Measurements from ENCODE around the gene OSER1.
"Not testable (repeated sequence)": the region's sequence is repeated elsewhere in the genome, so short reads cannot be mapped to it uniquely, and the experiment has no call there.

Gene OSER1

GRCh38 chr20:44200983-44201382 is 9.6 kb downstream of the OSER1 start:
- no peak for DNase-seq (ENCODE audit: low read depth)

DNA sequence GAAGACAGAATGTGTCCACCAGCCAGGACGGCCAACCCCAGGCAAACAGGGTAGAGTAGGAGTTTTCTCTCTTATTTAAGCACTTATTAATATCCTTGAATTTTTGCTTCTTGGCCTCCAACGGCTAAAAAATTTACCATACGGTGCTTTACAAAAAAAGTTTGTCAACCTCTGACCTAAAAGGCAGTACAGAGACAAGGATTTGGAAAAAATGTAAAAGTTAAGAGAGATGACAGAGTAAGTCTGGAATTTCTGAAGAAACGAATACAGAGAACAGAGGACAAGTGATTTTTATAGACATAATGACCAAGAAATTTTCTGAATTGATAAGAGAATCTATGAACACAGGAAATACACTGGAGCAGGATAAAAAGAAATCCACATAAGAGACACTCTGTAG is 10.2 kb downstream of the OSER1 start:
- DNase-seq (ENCODE audit: low read depth), result no peak

- no peak for DNase-seq (ENCODE audit: low read depth)
These were observed 10.7 kb downstream of the OSER1 start for GRCh38 chr20:44199877-44200276.

DNA sequence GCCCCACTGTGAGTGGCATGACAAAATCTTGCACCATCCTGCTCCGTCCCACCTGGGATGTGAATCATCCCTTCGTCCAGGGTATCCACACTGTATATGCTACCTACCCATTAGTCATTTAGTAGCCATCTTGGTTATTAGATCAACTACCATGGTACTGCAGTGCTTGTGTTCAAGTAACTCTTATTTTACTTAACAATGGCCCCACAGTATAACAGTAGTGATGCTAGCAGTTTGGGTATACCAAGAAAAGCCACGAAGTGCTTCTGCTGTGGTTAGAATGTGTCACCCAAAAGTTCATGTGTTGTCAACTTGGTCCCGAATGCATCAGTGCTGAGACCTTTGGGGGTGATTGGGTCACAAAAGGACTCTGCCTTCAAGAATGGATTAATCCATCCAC is 11.7 kb downstream of the OSER1 start:
- DNase-seq (ENCODE audit: low read depth), result no peak

DNA sequence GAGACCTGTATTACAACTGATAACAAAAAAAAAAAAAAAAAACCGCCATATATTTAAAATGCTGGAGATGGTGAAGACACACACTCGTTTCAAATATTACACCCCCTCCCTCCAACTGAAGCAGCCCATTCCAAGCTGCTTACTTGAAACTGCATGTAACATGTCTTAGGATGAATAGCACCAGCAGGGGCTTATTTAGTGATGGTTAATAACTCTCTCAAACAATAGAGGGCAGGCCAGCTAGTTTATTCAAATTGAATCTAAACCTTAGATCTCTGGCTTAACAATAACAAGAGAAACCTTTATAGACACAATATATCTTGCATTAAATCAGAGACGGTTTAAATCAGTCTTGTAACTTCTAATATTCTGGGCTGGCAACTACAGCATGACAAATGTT is 14.3 kb downstream of the OSER1 start:
- no peak for DNase-seq (ENCODE audit: low read depth)

- no peak for DNase-seq (ENCODE audit: low read depth)
These were observed 15.0 kb downstream of the OSER1 start for GRCh38 chr20:44195605-44196004.

- no peak for DNase-seq (ENCODE audit: low read depth)
These were observed 16.8 kb downstream of the OSER1 start for GRCh38 chr20:44193801-44194200.

- DNase-seq (ENCODE audit: low read depth), result not testable (repeated sequence)
These were observed 18.9 kb downstream of the OSER1 start for GRCh38 chr20:44191640-44192039.

- DNase-seq (ENCODE audit: low read depth), result peak; percentile 30
These were observed 20.2 kb downstream of the OSER1 start for GRCh38 chr20:44190197-44190852.

GRCh38 chr20:44188752-44189151 is 21.8 kb downstream of the OSER1 start:
- DNase-seq (ENCODE audit: low read depth), result no peak

- DNase-seq (ENCODE audit: low read depth), result no peak
These were observed 22.5 kb downstream of the OSER1 start for GRCh38 chr20:44187772-44188709.

DNA sequence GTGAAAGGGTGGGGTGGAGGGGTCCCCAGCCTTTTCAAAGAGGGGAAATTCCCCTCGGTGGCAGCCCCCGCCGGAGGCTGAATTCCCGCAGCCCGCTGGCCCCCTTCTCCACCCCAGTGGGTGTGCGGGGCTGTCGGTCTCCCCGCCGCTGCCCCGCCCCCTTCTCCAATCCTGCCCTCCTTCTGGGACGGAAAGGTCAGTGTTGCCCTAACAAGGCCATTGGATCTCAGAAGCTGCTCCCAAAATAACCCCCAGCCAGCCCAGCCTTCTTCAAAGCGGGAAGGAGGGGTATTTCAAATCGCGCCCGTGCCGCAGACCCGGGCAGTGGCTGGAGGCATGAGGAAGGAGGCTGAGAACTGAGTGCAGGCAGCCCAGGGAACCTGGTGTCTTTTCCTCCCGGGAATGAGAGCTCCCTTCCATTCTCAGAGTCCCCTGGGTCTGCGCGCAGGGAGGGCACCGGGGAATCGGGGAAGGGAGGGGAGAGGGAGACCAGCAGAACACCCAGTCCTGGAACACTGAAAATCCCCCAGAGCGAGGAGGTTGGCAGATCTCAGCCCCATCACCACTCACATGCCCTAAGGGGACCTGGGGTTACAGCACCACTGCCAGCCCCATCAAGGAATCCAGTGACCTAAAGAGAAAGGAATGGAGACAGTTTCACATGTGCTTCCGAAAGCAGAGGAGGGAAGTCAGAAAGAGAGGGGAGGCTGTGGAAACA is 23.4 kb downstream of the OSER1 start, which contains the start of gene JPH2:
Gene JPH2, minus strand, starts transcription at position 135 of the 718 bp plus-strand sequence. CDS start 483 bp downstream, outside the sequence.
- no peak for DNase-seq (ENCODE audit: low read depth)

DNA sequence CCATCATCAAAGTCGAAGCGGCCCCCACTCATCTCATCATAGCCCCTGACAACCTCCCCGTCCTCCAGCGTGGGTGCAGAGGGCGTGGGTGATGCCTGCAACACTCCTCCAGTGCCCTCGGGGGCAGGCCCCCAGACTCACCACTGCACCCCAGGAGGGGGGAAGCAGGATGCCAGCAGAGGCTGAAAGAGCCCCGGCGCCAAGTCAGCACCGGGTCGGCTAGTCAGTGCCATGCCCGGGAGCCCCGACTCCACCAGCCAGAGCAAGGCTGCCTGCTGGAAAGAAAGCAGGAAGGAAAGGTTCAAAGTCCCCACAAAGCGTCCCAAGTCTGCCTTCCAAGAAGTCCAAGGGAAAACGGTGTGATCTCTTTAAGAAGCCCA is 23.9 kb downstream of the OSER1 start:
- DNase-seq (ENCODE audit: low read depth), result no peak

DNA sequence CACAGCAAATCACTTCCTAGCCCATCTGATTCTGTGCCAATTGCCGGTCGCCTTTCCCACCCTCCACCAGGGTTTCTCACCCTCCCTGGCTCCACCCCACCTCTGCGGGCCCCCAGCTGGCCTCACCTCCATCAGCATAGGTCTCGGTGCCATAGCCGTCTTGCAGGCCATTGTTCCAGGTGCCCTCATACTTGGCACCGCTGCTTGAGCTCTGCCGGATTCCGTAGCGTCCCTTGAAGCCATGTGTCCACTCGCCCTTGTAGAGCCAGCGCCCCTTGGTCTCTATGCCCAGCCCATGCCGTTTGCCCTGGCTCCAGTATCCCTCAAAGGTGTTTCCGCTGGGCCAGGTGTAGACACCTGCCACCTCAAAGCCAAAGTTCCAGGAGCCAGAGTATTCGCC is 24.4 kb downstream of the OSER1 start:
- DNase-seq (ENCODE audit: low read depth), result no peak

GRCh38 chr20:44185574-44185973 is 25.0 kb downstream of the OSER1 start:
- no peak for DNase-seq (ENCODE audit: low read depth)

GRCh38 chr20:44183282-44183681 is 27.3 kb downstream of the OSER1 start:
- no peak for DNase-seq (ENCODE audit: low read depth)

DNA sequence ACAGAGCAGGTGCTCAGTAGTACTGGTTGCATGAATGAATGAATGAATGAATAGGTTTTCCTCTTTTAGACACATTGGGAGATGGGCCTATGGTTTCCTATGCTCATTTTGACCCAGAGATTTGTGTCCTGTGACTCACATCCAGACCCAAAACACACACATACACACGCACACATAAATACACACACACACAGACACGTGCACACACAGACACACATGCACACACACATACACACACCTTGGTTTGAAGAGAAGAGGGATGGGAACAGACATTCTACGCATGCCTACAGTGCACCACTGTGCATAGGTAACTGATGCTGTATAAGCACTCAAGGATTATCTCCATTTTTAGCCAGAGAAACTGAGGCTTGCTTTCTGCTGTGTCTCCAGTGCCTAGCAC is 27.7 kb downstream of the OSER1 start:
- DNase-seq (ENCODE audit: low read depth), result no peak

- no peak for DNase-seq (ENCODE audit: low read depth)
These were observed 28.3 kb downstream of the OSER1 start for GRCh38 chr20:44182135-44182765.

DNA sequence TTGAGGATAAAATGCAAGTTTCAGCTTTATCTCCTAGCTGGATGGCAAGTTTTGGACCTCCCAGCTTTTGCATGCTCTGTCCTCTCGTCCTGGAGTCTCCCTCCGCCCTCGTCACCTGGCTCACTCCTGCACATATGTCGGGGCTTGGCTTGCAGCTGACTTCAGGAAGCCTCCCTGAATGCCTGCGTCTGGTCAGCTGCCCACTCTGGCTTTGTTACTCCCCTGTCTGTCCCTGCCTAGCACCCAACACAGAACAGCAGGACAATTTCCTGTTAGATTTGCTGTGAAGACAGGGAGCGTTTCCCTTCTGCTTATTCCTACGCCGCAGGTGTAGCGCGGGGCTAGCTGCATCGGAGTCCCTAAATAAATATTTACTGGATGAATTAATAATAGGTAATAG is 29.0 kb downstream of the OSER1 start:
- no peak for DNase-seq (ENCODE audit: low read depth)

GRCh38 chr20:44180814-44181213 is 29.8 kb downstream of the OSER1 start:
- no peak for DNase-seq (ENCODE audit: low read depth)

- no peak for DNase-seq (ENCODE audit: low read depth)
These were observed 33.6 kb downstream of the OSER1 start for GRCh38 chr20:44176833-44177534.

All from T follicular helper cell (primary cell).